GM18520 (cell line): ENCODE measurements around the gene COA8.
A peak's percentile ranks its signal among the peaks of the same experiment; 100 is the strongest.
"Not testable (repeated sequence)": the region's sequence is repeated elsewhere in the genome, so short reads cannot be mapped to it uniquely, and the experiment has no call there.

Source experiments
- ATAC-seq: cut with Tn5 transposase; IDR thresholded peaks from one replicate; pipeline ENCODE4 v1.9.1; 2021; ENCODE audit not compliant: unreplicated experiment

COA8 gene

DNA sequence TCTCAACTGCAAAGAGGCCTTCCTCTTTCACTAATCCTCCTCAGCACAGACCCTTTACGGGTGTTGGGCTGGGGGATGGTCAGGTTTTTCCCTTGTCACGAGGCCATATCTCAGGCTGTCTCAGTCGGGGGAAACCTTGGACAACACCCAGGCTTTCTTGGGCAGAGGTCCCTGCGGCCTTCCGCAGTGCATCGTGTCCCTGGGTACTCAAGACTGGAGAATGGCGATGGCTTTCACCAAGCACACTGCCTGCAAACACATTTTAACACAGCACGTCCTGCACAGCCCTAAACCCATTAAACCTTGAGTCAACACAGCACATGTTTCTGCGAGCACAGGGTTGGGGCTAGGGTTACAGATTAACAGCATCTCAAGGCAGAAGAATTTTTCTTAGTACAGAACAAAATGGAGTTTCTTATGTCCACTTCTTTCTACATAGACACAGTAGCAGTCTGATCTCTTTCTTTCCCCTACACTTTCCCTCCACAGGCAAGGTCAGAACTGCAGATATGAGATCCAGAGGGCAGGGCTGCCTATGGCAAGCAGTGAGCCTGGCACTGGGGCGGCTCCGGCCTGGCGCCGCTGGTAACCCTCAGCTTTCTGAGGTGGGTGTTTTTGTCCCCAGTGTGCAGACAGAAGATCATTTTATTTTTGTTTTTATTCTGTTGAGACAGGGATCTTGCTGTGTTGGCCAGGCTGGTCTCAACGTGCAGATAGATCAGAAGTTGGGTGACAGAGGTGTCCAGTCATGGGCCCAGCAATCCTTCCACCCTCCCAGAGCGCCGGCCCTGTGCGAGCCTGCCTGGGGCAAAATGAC, 37.1 kb upstream of the COA8 start:
- not testable (repeated sequence) for ATAC-seq

DNA sequence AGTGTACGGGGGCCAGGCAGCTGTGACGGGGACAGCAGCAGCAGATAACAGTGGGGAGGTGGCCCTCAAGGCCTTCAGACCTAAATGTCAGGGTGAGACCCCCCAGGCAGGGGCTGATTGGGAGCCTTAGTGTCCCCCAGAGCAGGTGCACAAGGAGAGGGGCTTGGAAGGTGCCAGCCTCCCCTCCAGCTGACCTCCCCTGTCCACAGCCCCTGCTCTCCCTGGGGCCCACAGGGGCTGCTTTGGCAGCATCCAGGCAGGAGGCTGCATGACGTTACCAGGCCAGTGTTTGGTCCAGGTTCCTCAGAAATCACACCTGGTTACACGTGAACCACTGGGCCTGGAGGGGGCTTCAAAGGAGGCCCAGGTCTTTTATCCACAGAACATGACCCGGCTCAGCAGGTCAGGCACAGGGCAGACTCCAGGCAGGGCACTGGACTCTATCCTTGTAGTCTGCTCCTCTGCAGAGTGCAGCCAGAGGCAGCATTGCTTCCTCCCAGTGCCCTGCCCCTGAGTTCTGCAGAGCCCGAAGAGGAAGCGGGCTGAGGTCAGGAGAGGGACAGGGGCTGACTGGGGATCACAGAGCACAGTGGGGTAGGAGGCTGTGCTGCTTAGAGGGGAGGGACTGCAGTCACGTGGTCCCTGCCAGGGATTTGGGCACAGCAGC, 36.4 kb upstream of the COA8 start:
- no peak for ATAC-seq

DNA sequence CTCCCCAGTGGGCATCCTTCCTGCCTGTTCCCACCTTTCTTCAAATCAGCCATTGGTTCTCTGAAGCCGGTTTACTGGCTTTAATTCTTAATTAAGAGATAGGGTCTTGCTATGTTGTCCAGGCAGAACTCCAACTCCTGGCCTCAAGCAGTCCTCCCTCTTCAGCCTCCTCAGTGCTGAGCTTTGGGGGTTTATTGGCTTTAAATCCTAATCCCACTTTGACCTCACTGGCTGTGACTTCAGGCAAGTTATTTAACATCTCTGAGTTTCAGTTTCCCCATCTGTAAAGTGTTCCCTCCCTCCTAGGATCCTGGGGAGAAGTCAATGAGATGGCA, 35.9 kb upstream of the COA8 start:
- ATAC-seq, result no peak

DNA sequence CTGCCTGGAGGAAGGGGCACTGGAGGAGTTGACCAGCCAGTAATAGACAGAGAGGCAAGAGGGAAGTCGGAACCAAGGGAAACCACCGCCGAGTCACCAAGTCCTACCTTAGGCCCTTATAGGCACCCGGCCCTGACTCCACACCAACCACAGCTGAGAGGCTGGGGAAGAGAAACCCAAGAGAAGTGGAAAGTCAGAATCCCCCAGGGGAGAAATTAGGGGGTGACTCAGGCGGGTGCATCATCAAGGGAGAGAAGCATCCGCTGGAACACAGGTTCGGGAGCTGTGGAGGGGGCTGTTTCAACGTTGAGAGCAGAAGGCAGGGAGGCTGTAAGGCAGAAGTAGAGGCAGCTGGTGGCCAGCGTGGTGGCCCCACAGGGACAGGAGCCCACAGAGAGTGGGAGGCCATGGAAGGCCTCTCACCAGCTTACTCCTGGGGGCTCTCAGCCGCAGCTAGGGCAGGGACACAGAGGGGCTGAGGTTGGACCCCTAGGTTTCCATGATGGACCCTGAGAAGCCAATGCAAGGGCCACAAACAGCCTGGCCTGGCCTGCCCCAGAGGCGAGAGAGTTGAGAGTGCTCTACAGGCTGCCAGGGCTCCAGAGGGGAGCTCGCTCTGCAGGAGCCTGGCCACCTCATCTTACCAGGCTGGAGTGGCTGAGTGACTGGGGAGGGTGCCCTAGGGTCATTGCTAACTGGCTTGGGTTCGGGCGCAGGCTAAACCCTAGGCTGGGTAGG, 35.2 kb upstream of the COA8 start:
- ATAC-seq, result peak; percentile 63

DNA sequence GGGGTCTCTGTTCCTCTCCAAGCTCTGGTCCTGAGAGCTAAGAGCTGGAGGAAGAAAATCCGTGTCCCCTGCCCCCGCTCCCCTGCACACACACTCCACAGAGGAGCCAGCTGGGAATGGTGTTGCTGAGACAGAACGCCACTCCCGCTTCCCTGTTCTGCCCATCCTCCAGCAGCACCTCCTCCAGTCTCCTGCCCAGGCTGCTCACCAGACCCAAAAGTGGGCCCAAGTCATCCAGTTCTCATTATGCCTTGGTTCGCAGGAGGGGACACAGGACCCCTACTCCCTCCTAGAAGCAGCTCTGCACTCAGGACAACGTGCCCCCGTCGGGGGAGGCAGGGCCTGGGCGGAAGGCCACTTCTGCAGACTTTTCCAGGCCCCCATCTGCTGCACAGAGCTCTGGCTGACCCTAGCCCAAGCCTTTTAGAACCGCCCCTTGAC, 34.6 kb upstream of the COA8 start:
- no peak for ATAC-seq

DNA sequence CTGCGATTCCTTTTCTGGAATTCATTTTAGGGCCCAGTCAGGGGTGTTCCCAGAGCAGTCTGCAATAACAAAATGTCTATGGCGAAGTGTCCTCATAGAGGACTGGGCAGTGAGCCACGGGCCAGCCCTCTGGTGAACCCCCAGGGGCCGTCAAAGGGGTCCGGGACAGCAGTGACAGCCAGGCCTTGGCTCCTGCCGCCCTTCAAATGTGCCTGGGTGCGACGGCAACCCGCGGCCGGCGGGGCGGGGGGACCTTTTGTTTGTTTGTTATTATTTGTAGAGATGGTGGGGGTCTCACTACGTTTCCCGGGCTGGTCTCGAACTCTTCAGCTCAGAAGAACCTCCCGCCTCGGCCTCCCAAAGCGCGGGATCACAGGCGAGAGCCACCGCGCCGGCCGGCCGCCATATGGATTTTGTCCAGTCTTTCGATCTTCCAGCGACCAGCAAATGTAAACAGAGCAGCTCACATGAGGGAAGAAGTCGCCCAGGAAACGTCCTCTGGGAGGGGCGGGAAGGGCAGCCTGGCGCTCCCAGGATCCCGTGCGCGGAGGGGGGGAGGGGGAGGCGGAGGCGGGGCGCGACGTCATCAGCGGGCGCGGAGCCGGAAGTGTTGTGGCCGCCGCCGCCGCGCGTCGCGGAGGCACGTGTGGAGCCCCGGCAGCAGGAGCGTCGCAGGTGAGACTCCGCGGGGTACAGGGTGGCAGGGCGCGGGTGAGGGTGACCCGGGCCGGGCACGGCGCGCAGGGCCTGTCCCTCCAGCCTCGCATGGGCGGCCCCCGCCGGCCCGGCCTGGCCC, 34.0 kb upstream of the COA8 start, which contains the start of gene TRMT61A:
TRMT61A (plus strand) TSS at position 610 of the 796 bp plus-strand sequence. CDS start 783 bp downstream, outside the sequence.
- no peak for ATAC-seq

DNA sequence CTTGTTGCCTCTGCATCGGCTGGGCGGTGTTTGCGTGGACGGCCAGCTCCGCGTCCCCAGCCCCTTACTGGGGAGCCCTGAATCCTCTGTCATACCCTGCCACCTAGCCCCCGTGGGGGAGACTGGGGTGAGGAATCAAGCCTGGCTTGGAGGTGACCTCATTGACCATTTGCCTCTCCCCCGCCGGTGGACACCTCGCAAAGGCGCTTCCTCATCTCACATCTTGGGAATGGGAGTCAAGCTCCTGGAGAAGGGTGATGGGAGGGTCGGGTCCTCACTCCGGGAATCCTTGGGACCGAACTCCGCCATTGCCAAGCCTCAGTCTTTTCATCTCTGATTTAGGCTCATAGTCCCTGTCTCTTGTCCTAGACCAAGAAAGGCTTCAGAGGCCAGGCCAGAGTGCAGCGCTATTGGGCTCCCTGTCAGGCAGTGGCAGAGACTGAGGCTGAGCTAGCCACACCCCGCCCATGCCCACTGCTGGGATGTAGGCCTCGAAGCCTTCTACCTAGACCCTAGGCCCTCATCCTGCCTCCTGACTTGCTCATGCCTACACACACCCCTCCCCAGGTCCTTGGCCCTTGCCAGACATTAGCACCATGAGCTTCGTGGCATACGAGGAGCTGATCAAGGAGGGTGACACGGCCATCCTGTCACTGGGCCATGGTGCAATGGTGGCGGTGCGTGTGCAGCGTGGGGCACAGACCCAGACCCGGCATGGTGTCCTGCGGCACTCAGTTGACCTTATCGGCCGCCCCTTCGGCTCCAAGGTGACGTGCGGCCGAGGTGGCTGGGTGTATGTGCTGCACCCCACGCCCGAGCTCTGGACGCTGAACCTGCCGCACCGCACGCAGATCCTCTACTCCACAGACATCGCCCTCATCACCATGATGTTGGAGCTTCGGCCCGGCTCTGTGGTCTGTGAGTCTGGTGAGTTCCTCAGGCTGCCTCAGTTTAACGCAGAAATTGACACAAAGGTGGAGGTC, 33.1 kb upstream of the COA8 start:
- no peak for ATAC-seq

DNA sequence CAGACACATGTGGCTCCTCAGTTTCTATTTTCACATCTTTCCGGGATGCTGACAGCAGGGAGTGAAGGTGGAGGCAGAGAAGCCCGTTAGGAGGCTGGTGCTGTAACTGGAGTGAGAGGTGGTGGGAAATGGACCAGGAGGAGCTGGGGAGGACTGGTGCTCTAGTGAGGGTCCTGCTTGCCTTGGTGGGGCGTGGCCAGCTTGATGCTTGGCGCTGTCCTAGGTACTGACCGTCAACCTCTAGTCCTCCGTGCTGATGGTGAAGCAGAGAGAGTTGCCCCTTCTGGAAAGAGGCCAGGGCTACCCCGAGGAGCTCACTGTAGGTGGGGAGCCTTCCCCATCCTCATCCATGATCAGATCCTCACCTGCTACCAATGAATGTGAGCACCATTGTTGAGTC, 32.4 kb upstream of the COA8 start:
- ATAC-seq, result no peak

DNA sequence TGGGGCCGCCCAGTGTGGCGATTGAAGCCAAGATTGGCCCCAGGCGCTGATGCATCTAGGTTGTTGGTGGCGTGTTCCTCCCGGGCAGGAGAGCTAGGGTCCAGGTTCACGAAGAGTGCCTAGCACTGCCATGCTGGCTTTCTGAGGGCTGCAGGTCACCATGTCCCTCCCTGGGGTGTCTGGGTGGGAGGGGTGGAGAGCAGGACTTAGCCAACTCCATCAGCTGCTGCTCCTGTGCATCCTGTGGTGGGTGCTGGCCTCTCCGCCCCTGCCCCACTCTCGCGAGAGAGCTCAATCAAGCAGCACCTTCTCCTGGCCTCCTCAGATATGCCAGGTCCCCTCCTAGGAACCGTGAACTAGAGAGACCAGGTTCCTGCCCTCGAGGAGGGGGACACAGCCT, 31.9 kb upstream of the COA8 start:
- ATAC-seq, result no peak

DNA sequence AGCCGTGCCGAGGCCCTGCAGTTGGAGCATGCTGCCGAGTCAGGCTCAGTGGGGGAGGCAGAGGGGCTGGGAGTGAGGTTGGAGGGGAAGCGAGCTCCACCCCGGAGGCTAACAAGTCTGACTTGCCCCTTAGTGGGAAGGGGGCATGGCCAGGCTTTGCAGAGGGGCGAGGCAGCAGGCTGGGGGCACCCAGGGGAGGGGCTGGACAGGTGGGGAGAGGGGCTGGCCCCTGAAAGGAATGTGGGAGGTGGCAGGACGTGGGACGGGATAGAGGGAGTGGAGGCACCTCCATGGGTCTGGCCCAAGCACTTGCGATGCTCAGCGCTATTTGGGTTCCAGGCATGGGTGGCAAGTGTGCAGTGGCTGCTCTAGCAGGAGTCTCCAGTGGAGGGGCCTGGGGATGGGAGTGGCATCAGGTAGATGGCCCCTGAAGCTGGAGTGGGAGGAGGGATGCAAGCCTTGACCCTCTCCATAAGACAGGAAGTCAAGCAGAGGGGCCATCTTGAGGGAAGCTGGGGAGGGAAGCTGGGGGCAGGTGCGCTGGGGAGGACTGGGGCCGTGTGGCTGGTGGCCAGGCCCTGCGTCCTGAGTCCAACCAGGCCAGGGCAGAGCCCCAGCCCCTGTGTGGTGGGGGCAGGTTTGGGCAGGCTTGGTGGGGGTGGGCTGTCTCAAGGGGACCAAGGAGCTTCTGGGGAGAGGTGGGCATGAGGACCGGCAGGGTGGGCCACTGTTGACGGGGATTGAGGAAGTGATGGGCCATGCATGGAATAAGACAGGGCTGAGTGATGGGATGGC, 31.1 kb upstream of the COA8 start:
- ATAC-seq, result no peak

DNA sequence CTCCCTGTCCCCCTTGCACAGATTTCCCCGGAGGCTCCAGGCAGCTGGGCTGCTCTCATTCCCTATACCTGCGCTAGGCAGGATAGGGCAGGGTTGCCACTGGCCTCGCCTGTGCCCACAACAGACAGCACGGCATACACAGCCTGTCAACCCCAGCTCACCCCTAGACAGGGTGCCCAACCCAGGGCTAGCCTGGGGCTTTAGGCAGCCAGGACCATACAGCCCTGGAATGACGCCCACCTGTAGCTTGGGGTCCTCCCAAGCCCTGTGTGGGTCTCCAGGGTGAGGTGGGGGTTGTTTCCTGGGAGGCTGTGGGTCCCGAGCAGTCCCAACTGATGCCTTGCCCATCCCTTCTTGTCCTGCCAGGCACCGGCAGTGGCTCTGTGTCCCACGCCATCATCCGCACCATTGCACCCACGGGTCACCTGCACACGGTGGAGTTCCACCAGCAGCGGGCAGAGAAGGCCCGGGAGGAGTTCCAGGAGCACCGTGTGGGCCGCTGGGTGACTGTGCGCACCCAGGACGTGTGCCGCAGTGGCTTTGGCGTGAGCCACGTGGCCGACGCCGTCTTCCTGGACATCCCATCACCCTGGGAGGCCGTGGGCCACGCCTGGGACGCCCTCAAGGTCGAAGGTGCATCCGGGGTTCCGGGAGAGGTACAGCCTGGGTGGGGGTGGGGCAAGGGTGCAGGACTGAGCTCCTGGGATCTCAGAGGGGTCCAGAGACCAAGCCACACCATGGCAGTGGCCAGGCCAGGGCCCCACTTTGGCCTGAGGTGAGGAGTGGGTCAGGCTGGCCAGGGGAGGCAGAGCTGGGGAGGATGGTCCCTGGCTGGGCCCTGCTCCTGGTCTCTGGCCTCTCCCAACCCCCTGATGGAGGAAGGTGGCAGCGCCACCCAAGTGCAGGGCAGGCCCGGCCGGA, 30.3 kb upstream of the COA8 start:
- ATAC-seq, result no peak

DNA sequence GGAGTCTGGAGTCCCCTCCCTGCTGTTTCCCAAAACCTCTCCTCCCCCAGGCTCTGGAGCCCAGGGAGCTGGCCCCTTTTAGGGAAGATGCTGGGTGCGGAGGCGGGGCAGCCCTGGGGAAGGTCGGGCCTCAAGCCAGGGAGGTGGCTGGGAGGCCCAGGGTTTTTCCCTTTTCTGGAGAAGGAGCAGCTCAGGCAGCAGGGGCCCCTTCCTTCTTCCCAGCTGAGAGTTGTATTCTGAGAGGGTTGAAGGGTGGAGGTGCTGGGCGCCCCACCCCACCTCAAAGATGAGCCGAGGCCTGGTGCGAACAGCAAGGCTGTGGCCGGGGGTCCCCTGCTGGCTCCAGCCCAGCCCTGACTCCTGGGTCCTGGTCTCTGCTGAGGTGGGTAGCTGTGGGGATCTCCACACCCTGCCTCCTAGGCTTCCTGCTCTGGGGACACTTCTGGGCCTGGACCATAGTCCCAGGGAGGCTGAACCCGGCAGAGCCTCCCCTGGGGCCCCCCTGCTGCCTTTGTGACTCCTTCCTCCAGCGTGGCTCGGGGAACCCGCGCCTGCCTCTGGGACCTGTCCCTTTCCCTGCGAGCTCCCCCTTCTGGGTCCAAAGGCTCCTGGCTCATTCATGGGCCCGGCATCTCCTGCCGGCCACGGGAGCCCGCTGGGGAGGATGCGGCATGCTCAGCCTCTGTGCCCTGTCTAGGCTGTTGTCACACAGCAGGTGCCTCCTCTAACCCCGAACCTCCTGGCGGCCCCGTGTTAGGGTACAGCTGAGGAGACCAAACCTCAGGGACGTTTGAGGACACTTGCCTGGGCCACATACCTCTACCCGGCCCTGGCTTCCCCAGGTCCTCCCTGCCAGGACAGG, 29.4 kb upstream of the COA8 start:
- ATAC-seq, result no peak

DNA sequence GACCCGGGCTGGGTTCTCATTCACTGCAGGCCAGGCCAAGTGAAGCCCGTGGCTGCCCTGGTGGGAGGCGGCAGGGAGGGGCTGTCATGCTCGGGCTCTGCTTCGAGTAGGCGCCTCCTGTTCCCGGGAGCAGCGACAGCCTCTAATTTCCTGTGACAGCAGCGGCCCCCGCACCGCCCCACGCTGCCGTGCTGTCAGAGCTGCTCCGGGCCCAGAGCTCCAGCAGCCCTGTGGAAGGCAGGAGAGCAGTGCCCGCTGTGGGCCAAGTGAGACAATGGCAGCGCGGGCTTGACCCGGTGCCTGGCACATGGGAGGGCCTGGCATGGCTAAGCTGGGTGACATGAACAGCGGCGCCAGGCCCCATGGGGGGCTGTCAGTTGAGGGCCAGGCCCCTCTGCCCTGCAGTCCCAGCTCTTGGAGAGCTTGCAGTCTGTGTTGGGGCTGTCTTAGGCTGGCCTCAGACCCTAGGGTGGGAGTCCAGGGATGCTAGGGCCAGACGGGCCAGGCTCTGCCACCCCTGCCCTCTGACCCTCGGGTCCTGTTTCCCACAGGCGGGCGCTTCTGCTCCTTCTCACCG, 28.7 kb upstream of the COA8 start:
- ATAC-seq, result no peak

DNA sequence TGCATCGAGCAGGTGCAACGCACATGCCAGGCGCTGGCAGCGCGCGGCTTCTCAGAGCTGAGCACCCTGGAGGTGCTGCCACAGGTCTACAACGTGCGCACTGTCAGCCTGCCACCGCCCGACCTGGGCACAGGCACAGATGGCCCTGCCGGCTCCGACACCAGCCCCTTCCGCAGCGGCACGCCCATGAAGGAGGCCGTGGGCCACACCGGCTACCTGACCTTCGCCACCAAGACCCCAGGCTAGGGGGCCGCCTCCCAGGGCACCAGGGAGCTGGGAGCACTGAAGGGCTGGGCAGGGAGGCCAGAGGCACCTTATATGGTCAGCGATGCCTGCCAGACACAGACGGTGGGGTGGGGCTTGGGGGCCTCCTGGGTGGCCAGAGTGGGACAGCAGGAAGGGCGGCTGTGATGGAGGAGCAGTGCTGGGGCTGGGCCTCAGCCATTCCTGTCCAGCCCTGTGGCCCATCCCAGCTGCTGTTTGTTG, 28.1 kb upstream of the COA8 start:
- ATAC-seq, result no peak

DNA sequence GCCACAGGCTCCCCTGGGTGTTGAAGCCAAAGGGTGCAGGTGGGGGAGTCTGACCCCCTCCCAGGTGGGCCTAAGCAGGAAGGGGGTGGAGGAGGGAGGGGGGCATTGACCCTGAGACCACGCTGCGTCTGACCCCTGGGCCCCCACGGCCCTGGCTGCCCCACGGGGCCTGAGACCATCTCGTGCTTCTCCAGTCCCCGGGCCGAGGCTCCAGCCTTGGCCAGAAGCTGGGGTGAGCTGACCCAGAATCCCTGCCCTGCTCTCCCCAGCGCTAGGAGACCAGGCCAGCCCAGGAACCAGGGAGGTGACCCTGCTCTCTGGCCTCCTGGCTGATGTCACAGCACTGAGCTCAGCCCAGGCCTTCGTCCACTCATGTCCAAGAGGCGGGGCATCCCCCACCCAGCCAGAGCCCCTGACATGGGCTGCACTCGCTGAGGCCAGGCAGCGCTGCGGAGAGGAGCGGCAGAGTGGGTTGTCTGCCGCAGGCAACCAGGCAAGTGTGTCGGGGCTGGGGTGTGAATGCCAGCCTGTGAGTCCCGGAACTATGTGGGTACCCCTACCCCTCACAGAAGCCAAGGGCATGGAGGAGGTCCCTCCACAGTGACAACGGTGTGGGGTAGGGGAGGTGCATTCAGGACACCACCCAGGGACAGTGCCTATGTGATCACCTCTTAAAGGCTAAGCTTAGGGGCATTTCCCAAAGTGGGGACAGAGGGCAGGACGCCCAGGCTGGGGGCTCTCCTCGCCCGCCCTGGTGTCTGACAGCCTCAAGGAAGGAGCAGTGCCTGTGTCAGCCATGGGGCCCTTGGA, 27.5 kb upstream of the COA8 start:
- ATAC-seq, result no peak
